Osteoblast (primary cell): ENCODE data around the gene KANK2. TPM values are rescaled to one million over a fixed set of nuclear protein-coding genes. Genes with fewer than 3 reads are reported as not detected.

Experiments used
- DNase-seq: peaks from one replicate; pipeline ENCODE4 v3.0.0; 2011; ENCODE audit warnings: low spot score, mixed read lengths; ENCODE audit not compliant: insufficient read length; ENCODE audit errors: missing footprints
- H2AFZ ChIP-seq: 2 replicates; pipeline ENCODE4 v1.6.0; 2011; ENCODE audit warnings: mild to moderate bottlenecking, low read length
- H3K27ac ChIP-seq: 2 replicates; pipeline ENCODE4 v1.5.1; 2011; ENCODE audit warnings: mild to moderate bottlenecking, low read depth, low read length, moderate library complexity
- H3K27me3 ChIP-seq: 2 replicates; pipeline ENCODE4 v1.6.0; 2012; ENCODE audit warnings: mild to moderate bottlenecking, control low read depth, inconsistent platforms, low read length, moderate library complexity; ENCODE audit not compliant: insufficient read depth
- H3K36me3 ChIP-seq: 2 replicates; pipeline ENCODE4 v1.5.1; 2011; ENCODE audit warnings: mild to moderate bottlenecking, low read length, control low read depth, moderate library complexity; ENCODE audit not compliant: insufficient read depth
- H3K4me1 ChIP-seq: 2 replicates; pipeline ENCODE4 v1.5.1; 2011; ENCODE audit warnings: mild to moderate bottlenecking, low read length, control low read depth, moderate library complexity; ENCODE audit not compliant: insufficient read depth
- H3K4me2 ChIP-seq: 2 replicates; pipeline ENCODE4 v1.6.0; 2011; ENCODE audit warnings: mild to moderate bottlenecking, low read length; ENCODE audit not compliant: insufficient read depth
- H3K4me3 ChIP-seq: fragments of 200-600 bp; sonication (generic); 3 replicates; pipeline ENCODE4 v1.5.1; 2012; ENCODE audit warnings: mild to moderate bottlenecking, low read length, inconsistent platforms; ENCODE audit not compliant: insufficient read depth
- H3K79me2 ChIP-seq: 2 replicates; pipeline ENCODE4 v1.6.0; 2012; ENCODE audit warnings: mild to moderate bottlenecking, low read length, control low read depth, inconsistent platforms; ENCODE audit not compliant: insufficient read depth
- H3K9me3 ChIP-seq: 2 replicates; pipeline ENCODE4 v1.5.1; 2011; ENCODE audit warnings: low read depth, low read length, control low read depth
- H4K20me1 ChIP-seq: 2 replicates; pipeline ENCODE4 v1.6.0; 2012; ENCODE audit warnings: mild to moderate bottlenecking, low read length, control low read depth; ENCODE audit not compliant: insufficient read depth
- CTCF ChIP-seq: IDR thresholded peaks from 2 replicates; pipeline ENCODE4 v1.5.1; 2011; ENCODE audit warnings: mild to moderate bottlenecking, low read depth, low read length, moderate library complexity; ENCODE audit errors: extremely low read depth
- total RNA-seq: library from RNA; depleted of rRNA; stranded (reverse); fragments of >200 nt; gene quantifications from 2 replicates; pipeline ENCODE4 v1.2.3, GENCODE V29; 2012

Gene KANK2
- total RNA-seq, 1 donor = 295 TPM

- no peaks in the 10 kb centered on the region for H3K4me1 ChIP-seq
- H3K4me3 ChIP-seq = no peak overlapping the region
- no peaks in the 10 kb centered on the region for H3K9me3 ChIP-seq
- no peaks in the 10 kb centered on the region for H3K27me3 ChIP-seq
- peaks cover 4% of the 10 kb centered on the region for H4K20me1 ChIP-seq
- no peak overlapping the region for H2AFZ ChIP-seq
- no peaks in the 10 kb centered on the region for H3K79me2 ChIP-seq
- peaks cover 3% of the 10 kb centered on the region for H3K36me3 ChIP-seq
- DNase-seq = no peak
- H3K4me2 ChIP-seq = no peak overlapping the region
- no peak overlapping the region for H3K27ac ChIP-seq
- no peak for TF ChIP-seq CTCF
Observed at GRCh38 chr19:11210656-11210928, 13.2 kb upstream of the KANK2 start.

- H3K4me2 ChIP-seq = no peak overlapping the region
- H3K27me3 ChIP-seq = no peaks in the 10 kb centered on the region
- DNase-seq = peak; percentile 91
- H4K20me1 ChIP-seq = peaks cover 4% of the 10 kb centered on the region
- H3K27ac ChIP-seq = no peak overlapping the region
- no peaks in the 10 kb centered on the region for H3K79me2 ChIP-seq
- H3K36me3 ChIP-seq = peaks cover 3% of the 10 kb centered on the region
- no peak for TF ChIP-seq CTCF
- H3K9me3 ChIP-seq = no peaks in the 10 kb centered on the region
- no peak overlapping the region for H2AFZ ChIP-seq
- H3K4me3 ChIP-seq = no peak overlapping the region
- H3K4me1 ChIP-seq = peaks cover under 1% of the 10 kb centered on the region
Observed at GRCh38 chr19:11209839-11210655, 12.7 kb upstream of the KANK2 start.

- H2AFZ ChIP-seq = no peak overlapping the region
- no peak overlapping the region for H3K4me2 ChIP-seq
- H3K9me3 ChIP-seq = no peaks in the 10 kb centered on the region
- peak; percentile 76 for DNase-seq
- no peak for TF ChIP-seq CTCF
- peaks cover 13% of the 10 kb centered on the region for H3K4me1 ChIP-seq
- no peaks in the 10 kb centered on the region for H3K27me3 ChIP-seq
- H3K27ac ChIP-seq = no peak overlapping the region
- H3K79me2 ChIP-seq = no peaks in the 10 kb centered on the region
- H3K36me3 ChIP-seq = peaks cover 3% of the 10 kb centered on the region
- H4K20me1 ChIP-seq = peaks cover 4% of the 10 kb centered on the region
- no peak overlapping the region for H3K4me3 ChIP-seq
Observed at GRCh38 chr19:11208561-11209471, 11.5 kb upstream of the KANK2 start.
